Measurements from ENCODE around the gene ADD2.

ADD2 gene

GRCh38 chr2:70728128-70728527, 39.9 kb downstream of the ADD2 start:
- ChIA-PET CTCF (no interaction called here), POLR2A (no interaction called here)
- no peak for DNase-seq (ENCODE audit: extremely low spot score)
- TF ChIP-seq FOXK2 (IDR thresholded peaks at IDR 0.05) = no peak
- TF ChIP-seq FOXA1 (IDR thresholded peaks at IDR 0.05) = no peak
- no peak for TF ChIP-seq NFRKB (IDR thresholded peaks at IDR 0.05)
- TF ChIP-seq SUZ12 (IDR thresholded peaks at IDR 0.05) = no peak
- no peak for TF ChIP-seq CTBP1 (IDR thresholded peaks at IDR 0.05; ENCODE audit: borderline replicate concordance)
- no peak for TF ChIP-seq FOXM1 (IDR thresholded peaks at IDR 0.05; ENCODE audit: borderline replicate concordance)
- TF ChIP-seq PKNOX1 (IDR thresholded peaks at IDR 0.05) = no peak

GRCh38 chr2:70726947-70727725, 40.9 kb downstream of the ADD2 start:
- no peak for DNase-seq (ENCODE audit: extremely low spot score)
- POLR2A ChIA-PET = no interaction called here
- CTCF ChIA-PET = no interaction called here
- no peak for TF ChIP-seq ELF4 (IDR thresholded peaks at IDR 0.05)
- no peak for TF ChIP-seq HDGF (IDR thresholded peaks at IDR 0.05; ENCODE audit: borderline replicate concordance)
- TF ChIP-seq FOXK2 (IDR thresholded peaks at IDR 0.05) = no peak
- no peak for TF ChIP-seq ZNF384 (IDR thresholded peaks at IDR 0.05)
- TF ChIP-seq CTBP1 (IDR thresholded peaks at IDR 0.05; ENCODE audit: borderline replicate concordance) = no peak
- no peak for TF ChIP-seq SUZ12 (IDR thresholded peaks at IDR 0.05)

GRCh38 chr2:70725505-70725904, 42.5 kb downstream of the ADD2 start:
- no peak for TF ChIP-seq TARDBP (IDR thresholded peaks at IDR 0.05)
- no peak for TF ChIP-seq FOXK2 (IDR thresholded peaks at IDR 0.05)
- TF ChIP-seq L3MBTL2 (conservative IDR thresholded peaks at IDR 0.05) = no peak
- no peak for TF ChIP-seq CTBP1 (IDR thresholded peaks at IDR 0.05; ENCODE audit: borderline replicate concordance)
- TF ChIP-seq NFRKB (IDR thresholded peaks at IDR 0.05) = no peak
- no peak for TF ChIP-seq SUZ12 (IDR thresholded peaks at IDR 0.05)
- no peak for TF ChIP-seq PKNOX1 (IDR thresholded peaks at IDR 0.05)
- no peak for TF ChIP-seq FOXM1 (IDR thresholded peaks at IDR 0.05; ENCODE audit: borderline replicate concordance)
- no peak for TF ChIP-seq ELF4 (IDR thresholded peaks at IDR 0.05)
- TF ChIP-seq ARNT (IDR thresholded peaks at IDR 0.05) = no peak
- ChIA-PET CTCF (no interaction called here), POLR2A (no interaction called here)
- DNase-seq (ENCODE audit: extremely low spot score) = no peak

- ChIA-PET CTCF (no interaction called here), POLR2A (no interaction called here)
- DNase-seq (ENCODE audit: extremely low spot score) = no peak
- TF ChIP-seq NFRKB (IDR thresholded peaks at IDR 0.05) (no peak), FOXA1 (IDR thresholded peaks at IDR 0.05) (no peak)
Observed at GRCh38 chr2:70724366-70724765, 43.6 kb downstream of the ADD2 start.

- no peak for TF ChIP-seq PKNOX1 (IDR thresholded peaks at IDR 0.05)
- TF ChIP-seq ZNF384 (IDR thresholded peaks at IDR 0.05) = no peak
- no peak for TF ChIP-seq L3MBTL2 (conservative IDR thresholded peaks at IDR 0.05)
- TF ChIP-seq FOXA1 (IDR thresholded peaks at IDR 0.05) = no peak
- TF ChIP-seq SUZ12 (IDR thresholded peaks at IDR 0.05) = no peak
- ChIA-PET CTCF (no interaction called here), POLR2A (no interaction called here)
- DNase-seq (ENCODE audit: extremely low spot score) = no peak
Observed at GRCh38 chr2:70723286-70723885, 44.6 kb downstream of the ADD2 start.

- POLR2A ChIA-PET = no interaction called here
Observed at GRCh38 chr2:70720124-70720523, 47.9 kb downstream of the ADD2 start.

GRCh38 chr2:70719231-70719630, 48.8 kb downstream of the ADD2 start:
- POLR2A ChIA-PET = no interaction called here
- CTCF ChIA-PET = no interaction called here

More at GRCh38 chr2:70720124-70720523, 47.9 kb downstream of the ADD2 start:
- CTCF ChIA-PET = no interaction called here
- DNase-seq (ENCODE audit: extremely low spot score) = no peak
- no peak for TF ChIP-seq CTBP1 (IDR thresholded peaks at IDR 0.05; ENCODE audit: borderline replicate concordance)

GRCh38 chr2:70718736-70719135, 49.3 kb downstream of the ADD2 start:
- TF ChIP-seq SP1 (IDR thresholded peaks at IDR 0.05) (no peak), L3MBTL2 (conservative IDR thresholded peaks at IDR 0.05) (no peak), NFRKB (IDR thresholded peaks at IDR 0.05) (no peak), FOXM1 (IDR thresholded peaks at IDR 0.05; ENCODE audit: borderline replicate concordance) (no peak), ELF4 (IDR thresholded peaks at IDR 0.05) (no peak), FOXA1 (IDR thresholded peaks at IDR 0.05) (no peak), ARNT (IDR thresholded peaks at IDR 0.05) (no peak), HDGF (IDR thresholded peaks at IDR 0.05; ENCODE audit: borderline replicate concordance) (no peak), CTBP1 (IDR thresholded peaks at IDR 0.05; ENCODE audit: borderline replicate concordance) (no peak), BHLHE40 (IDR thresholded peaks at IDR 0.05; ENCODE audit: borderline replicate concordance) (no peak)
- ChIA-PET POLR2A (no interaction called here), CTCF (no interaction called here)
- no peak for DNase-seq (ENCODE audit: extremely low spot score)

More at GRCh38 chr2:70719231-70719630, 48.8 kb downstream of the ADD2 start:
- no peak for DNase-seq (ENCODE audit: extremely low spot score)
- TF ChIP-seq BHLHE40 (IDR thresholded peaks at IDR 0.05; ENCODE audit: borderline replicate concordance) = no peak
- no peak for TF ChIP-seq ARNT (IDR thresholded peaks at IDR 0.05)
- TF ChIP-seq ZNF384 (IDR thresholded peaks at IDR 0.05) = no peak
- no peak for TF ChIP-seq CTBP1 (IDR thresholded peaks at IDR 0.05; ENCODE audit: borderline replicate concordance)
- no peak for TF ChIP-seq ELF4 (IDR thresholded peaks at IDR 0.05)
